ENCODE results near the gene CLMP. TPM values are rescaled to one million over a fixed set of nuclear protein-coding genes. Genes with fewer than 3 reads are reported as not detected.

Gene CLMP
- total RNA-seq, 2 donors from 2014 or later: 0.66 to 0.67 TPM

GRCh38 chr11:123052901-123053721, 141.9 kb downstream of the CLMP start:
- peak; percentile 29 for ATAC-seq (replicated peaks)
- no peak overlapping the region for H3K27ac Mint-ChIP-seq
- H3K4me1 Mint-ChIP-seq: peaks cover 21% of the 10 kb centered on the region
- H3K27me3 Mint-ChIP-seq: no peaks in the 10 kb centered on the region
- H3K4me3 Mint-ChIP-seq: no peak overlapping the region
- peaks cover 51% of the 10 kb centered on the region for H3K36me3 Mint-ChIP-seq (ENCODE audit: low read depth)
- no peaks in the 10 kb centered on the region for H3K9me3 Mint-ChIP-seq

DNA sequence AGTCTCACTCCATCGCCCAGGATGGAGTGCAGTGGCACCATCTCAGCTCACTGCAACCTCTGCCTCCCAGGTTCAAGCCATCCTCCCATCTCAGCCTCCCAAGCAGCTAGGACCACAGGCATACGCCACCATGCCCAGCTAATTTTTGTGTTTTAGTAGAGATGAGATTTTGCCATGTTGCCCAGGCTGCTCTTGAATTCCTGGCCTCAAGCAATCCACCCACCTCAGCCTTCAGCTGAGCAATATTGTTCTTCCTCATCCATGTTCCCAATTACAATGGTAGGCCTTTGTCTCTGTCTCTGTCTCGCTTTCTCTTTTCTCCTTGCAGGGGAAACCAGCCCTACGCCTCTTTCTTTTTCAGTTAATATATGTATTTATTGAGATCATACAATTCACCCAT, 143.4 kb downstream of the CLMP start:
- Mint-ChIP-seq H3K27me3 (no peaks in the 10 kb centered on the region), H3K4me3 (no peak overlapping the region), H3K27ac (peak overlapping the region; percentile 20), H3K4me1 (peaks cover 9% of the 10 kb centered on the region), H3K9me3 (no peaks in the 10 kb centered on the region), H3K36me3 (ENCODE audit: low read depth) (peaks cover 36% of the 10 kb centered on the region)
- no peak for ATAC-seq (replicated peaks)

DNA sequence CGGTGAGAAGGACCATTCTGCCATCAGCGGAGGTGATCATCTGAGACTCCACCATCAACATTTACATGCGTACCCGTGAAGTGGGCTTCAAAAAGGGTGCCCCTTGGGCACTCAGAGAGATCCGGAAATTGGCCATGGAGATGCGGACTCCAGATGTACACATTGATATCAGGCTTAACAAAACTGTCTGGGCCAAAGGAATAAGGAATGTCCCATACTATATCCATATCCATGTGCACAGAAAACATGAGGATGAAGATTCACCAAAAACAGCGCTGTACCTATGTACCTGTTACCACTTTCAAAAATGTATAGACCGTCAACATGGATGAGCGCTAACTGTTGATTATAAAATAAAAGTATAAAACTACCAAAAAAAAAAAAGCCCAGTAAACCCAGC, 143.9 kb downstream of the CLMP start:
- ATAC-seq (replicated peaks): no peak
- no peak overlapping the region for H3K4me3 Mint-ChIP-seq
- H3K36me3 Mint-ChIP-seq (ENCODE audit: low read depth): peaks cover 31% of the 10 kb centered on the region

GRCh38 chr11:123047947-123048293, 147.1 kb downstream of the CLMP start:
- H3K27ac Mint-ChIP-seq: no peak overlapping the region
- H3K4me1 Mint-ChIP-seq: peaks cover 4% of the 10 kb centered on the region

More for the DNA sequence above, 143.9 kb downstream of the CLMP start:
- Mint-ChIP-seq H3K4me1 (peaks cover 8% of the 10 kb centered on the region), H3K27ac (no peak overlapping the region), H3K9me3 (no peaks in the 10 kb centered on the region), H3K27me3 (no peaks in the 10 kb centered on the region)

GRCh38 chr11:123047266-123047946, 147.6 kb downstream of the CLMP start:
- Mint-ChIP-seq H3K9me3 (no peaks in the 10 kb centered on the region), H3K4me3 (no peak overlapping the region), H3K27me3 (no peaks in the 10 kb centered on the region), H3K36me3 (ENCODE audit: low read depth) (no peaks in the 10 kb centered on the region), H3K27ac (no peak overlapping the region), H3K4me1 (peaks cover 4% of the 10 kb centered on the region)
- no peak for ATAC-seq (replicated peaks)

More at GRCh38 chr11:123047947-123048293, 147.1 kb downstream of the CLMP start:
- Mint-ChIP-seq H3K4me3 (no peak overlapping the region), H3K9me3 (no peaks in the 10 kb centered on the region), H3K36me3 (ENCODE audit: low read depth) (no peaks in the 10 kb centered on the region), H3K27me3 (no peaks in the 10 kb centered on the region)
- ATAC-seq (replicated peaks): no peak

DNA sequence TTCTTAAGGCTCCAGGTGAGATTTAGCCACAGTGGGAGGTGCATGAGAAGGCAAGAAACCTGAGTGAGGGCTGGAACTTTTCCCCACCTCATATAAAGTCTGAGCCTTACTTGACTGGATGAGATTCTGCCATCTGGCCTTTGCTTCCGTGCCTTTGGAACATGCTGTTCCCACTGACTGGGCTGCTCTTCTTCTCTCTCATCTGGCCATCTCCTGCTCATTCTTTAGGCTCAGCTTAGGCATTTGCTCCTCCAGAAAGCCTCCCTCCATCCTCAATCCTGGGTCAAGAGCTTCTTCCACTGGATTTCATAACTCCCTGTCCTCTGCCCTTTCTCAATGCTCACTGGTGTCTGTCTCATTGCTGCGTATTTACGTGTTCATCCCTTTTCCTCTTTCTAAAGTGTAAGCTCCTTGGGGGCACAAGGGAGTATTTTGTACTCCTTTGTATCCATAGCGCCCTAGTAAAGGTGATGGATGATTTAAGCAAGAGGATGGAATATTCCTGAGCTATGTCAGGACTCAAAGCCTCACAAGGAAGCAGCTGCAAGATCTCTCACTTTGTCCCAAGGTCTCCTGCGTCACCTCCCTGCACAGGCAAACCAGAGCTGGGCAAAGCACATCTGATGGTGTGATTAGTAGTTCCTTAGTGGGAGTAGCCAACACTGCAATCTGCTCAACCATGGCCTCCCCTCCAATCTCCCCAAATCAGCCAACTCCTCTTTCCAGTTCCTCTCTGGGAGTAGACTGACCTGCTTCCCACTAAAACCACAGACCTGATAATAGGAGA, 148.4 kb downstream of the CLMP start:
- ATAC-seq (replicated peaks): no peak
- Mint-ChIP-seq H3K27ac (no peak overlapping the region), H3K36me3 (ENCODE audit: low read depth) (no peaks in the 10 kb centered on the region), H3K4me1 (peaks cover under 1% of the 10 kb centered on the region), H3K4me3 (no peak overlapping the region), H3K9me3 (no peaks in the 10 kb centered on the region), H3K27me3 (no peaks in the 10 kb centered on the region)

DNA sequence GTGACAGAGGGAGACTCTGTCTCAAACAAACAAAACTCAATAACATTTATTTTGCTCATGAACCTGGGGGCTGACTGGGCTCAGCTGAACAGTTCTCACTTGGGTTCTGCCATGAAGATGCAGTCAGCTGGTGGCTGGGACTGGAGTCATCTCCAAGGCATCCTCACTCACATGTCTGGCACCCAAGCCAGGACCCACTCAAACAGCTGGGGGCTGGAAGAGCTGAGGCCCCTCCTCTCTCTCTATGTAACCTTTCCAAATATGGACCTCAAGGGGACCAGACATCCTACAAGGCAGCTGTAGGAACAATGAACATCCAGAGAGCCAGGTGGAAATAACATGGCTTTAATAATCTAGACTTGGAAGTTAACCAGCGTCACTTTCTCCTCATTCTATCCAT, 149.9 kb downstream of the CLMP start:
- no peak for ATAC-seq (replicated peaks)
- Mint-ChIP-seq H3K36me3 (ENCODE audit: low read depth) (no peaks in the 10 kb centered on the region), H3K4me3 (no peak overlapping the region)

GRCh38 chr11:123041185-123041584, 153.9 kb downstream of the CLMP start:
- Mint-ChIP-seq H3K9me3 (no peaks in the 10 kb centered on the region), H3K27ac (no peak overlapping the region), H3K27me3 (no peaks in the 10 kb centered on the region), H3K36me3 (ENCODE audit: low read depth) (no peaks in the 10 kb centered on the region), H3K4me3 (no peak overlapping the region), H3K4me1 (no peaks in the 10 kb centered on the region)
- ATAC-seq (replicated peaks): no peak

More for the DNA sequence above, 149.9 kb downstream of the CLMP start:
- H3K27me3 Mint-ChIP-seq: no peaks in the 10 kb centered on the region
- no peak overlapping the region for H3K27ac Mint-ChIP-seq
- H3K9me3 Mint-ChIP-seq: no peaks in the 10 kb centered on the region
- H3K4me1 Mint-ChIP-seq: no peaks in the 10 kb centered on the region

DNA sequence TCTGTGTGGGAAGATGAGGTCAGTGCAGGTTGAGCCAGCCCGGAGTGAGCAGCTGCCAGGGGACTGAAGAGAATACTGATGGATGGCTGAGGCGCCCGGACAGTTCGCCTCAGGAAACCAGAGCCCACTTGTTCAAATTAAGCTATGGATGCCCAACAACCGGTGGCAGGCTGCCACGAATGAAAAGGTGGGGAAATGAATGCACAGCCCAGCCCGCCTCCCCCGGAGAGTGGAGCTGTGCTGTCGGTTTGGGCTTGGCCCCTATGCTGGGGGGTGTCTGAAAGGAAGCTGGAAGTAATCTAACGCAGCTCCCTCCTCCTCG, 155.0 kb downstream of the CLMP start:
- H3K27ac Mint-ChIP-seq: no peak overlapping the region
- no peak for ATAC-seq (replicated peaks)
- no peaks in the 10 kb centered on the region for H3K36me3 Mint-ChIP-seq (ENCODE audit: low read depth)
- no peaks in the 10 kb centered on the region for H3K9me3 Mint-ChIP-seq
- no peaks in the 10 kb centered on the region for H3K27me3 Mint-ChIP-seq
- no peaks in the 10 kb centered on the region for H3K4me1 Mint-ChIP-seq
- no peak overlapping the region for H3K4me3 Mint-ChIP-seq

- H3K4me3 Mint-ChIP-seq: no peak overlapping the region
- H3K27ac Mint-ChIP-seq: no peak overlapping the region
- H3K27me3 Mint-ChIP-seq: no peaks in the 10 kb centered on the region
- H3K36me3 Mint-ChIP-seq (ENCODE audit: low read depth): no peaks in the 10 kb centered on the region
- no peaks in the 10 kb centered on the region for H3K9me3 Mint-ChIP-seq
- no peaks in the 10 kb centered on the region for H3K4me1 Mint-ChIP-seq
- ATAC-seq (replicated peaks): no peak
Measured at GRCh38 chr11:123035831-123036230, 159.2 kb downstream of the CLMP start.

- Mint-ChIP-seq H3K4me1 (no peaks in the 10 kb centered on the region), H3K27ac (no peak overlapping the region), H3K36me3 (ENCODE audit: low read depth) (no peaks in the 10 kb centered on the region), H3K9me3 (no peaks in the 10 kb centered on the region), H3K4me3 (no peak overlapping the region), H3K27me3 (no peaks in the 10 kb centered on the region)
- ATAC-seq (replicated peaks): no peak
Measured at GRCh38 chr11:123034597-123034996, 160.5 kb downstream of the CLMP start.

DNA sequence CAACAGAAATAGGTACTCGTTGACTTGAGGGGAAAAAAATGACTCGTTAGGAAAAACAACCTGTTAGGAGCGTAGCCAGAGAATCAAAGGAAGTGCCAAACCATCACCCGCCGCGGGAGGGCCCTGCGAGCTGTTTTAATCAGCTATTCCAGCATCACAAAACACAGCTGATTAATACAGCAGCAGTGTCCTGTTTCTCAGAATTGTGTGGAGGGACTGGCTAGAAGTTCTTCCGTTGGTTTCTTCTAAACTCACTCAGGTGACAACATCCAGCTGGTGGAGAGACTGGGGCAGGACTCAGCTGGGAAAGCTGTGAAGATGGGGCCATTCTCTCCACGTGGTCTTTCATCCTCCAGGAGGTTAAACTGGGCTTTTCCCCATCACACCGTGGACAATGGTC, 161.2 kb downstream of the CLMP start:
- ATAC-seq (replicated peaks): peak; percentile 23

DNA sequence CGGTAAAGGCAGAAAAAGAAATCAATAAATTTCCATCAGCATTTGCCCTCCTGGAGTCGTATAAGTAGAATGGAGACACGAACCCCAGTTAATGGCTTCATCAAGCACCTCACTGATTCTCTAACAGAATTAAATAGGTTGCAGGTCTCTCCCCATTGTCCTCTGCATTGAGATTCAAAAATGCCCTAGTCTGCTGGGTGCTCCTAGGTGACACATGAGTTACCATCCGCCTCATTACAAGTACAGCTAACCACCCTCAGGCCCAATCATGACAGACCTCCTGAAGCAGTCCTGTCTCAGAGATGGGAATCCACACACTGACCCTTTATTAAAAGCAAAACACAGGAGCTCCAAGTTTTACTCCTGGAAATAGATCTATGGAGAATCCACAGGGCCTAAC, 164.5 kb downstream of the CLMP start:
- H3K27ac Mint-ChIP-seq: no peak overlapping the region
- no peaks in the 10 kb centered on the region for H3K4me1 Mint-ChIP-seq
- H3K9me3 Mint-ChIP-seq: no peaks in the 10 kb centered on the region
- no peaks in the 10 kb centered on the region for H3K36me3 Mint-ChIP-seq (ENCODE audit: low read depth)
- H3K4me3 Mint-ChIP-seq: no peak overlapping the region
- no peaks in the 10 kb centered on the region for H3K27me3 Mint-ChIP-seq
- no peak for ATAC-seq (replicated peaks)

More for the DNA sequence above, 161.2 kb downstream of the CLMP start:
- H3K4me3 Mint-ChIP-seq: no peak overlapping the region
- no peaks in the 10 kb centered on the region for H3K9me3 Mint-ChIP-seq
- no peaks in the 10 kb centered on the region for H3K4me1 Mint-ChIP-seq
- no peaks in the 10 kb centered on the region for H3K27me3 Mint-ChIP-seq
- H3K27ac Mint-ChIP-seq: no peak overlapping the region
- H3K36me3 Mint-ChIP-seq (ENCODE audit: low read depth): no peaks in the 10 kb centered on the region

GRCh38 chr11:123020968-123021367, 174.1 kb downstream of the CLMP start:
- H3K4me3 Mint-ChIP-seq: no peak overlapping the region
- ATAC-seq (replicated peaks): peak; percentile 56
- H3K36me3 Mint-ChIP-seq (ENCODE audit: low read depth): no peaks in the 10 kb centered on the region
- no peaks in the 10 kb centered on the region for H3K9me3 Mint-ChIP-seq
- H3K27me3 Mint-ChIP-seq: no peaks in the 10 kb centered on the region
- no peak overlapping the region for H3K27ac Mint-ChIP-seq
- no peaks in the 10 kb centered on the region for H3K4me1 Mint-ChIP-seq
